HepG2 (cell line): Measurements from ENCODE around the gene TOMM6. TPM values are rescaled to one million over a fixed set of nuclear protein-coding genes. Genes with fewer than 3 reads are reported as not detected.

ENCODE experiments used
- BHLHE40 ChIP-seq: IDR thresholded peaks from 2 replicates; pipeline ENCODE4 v1.6.1; 2011; ENCODE audit warnings: low read length, improper control_type of control experiment
- FOXC1 ChIP-seq: sonication (generic); formaldehyde crosslinking; IDR thresholded peaks from 2 replicates; pipeline ENCODE4 v1.8.0; 2022; ENCODE audit warnings: mild to moderate bottlenecking, missing genetic modification reagents, borderline replicate concordance
- FOXJ3 ChIP-seq: sonication (generic); formaldehyde crosslinking; IDR thresholded peaks from 2 replicates; pipeline ENCODE4 v1.4.0; 2020; ENCODE audit warnings: missing genetic modification reagents, mild to moderate bottlenecking, borderline replicate concordance
- FOXM1 ChIP-seq: sonication (generic); formaldehyde crosslinking; IDR thresholded peaks from 2 replicates; pipeline ENCODE4 v1.5.0; 2020; ENCODE audit warnings: missing genetic modification reagents
- FOXO1 ChIP-seq: sonication (generic); formaldehyde crosslinking; IDR thresholded peaks from 2 replicates; pipeline ENCODE4 v1.4.0; 2020; ENCODE audit warnings: missing genetic modification reagents
- KDM4B ChIP-seq: sonication (generic); formaldehyde crosslinking; IDR thresholded peaks from 2 replicates; pipeline ENCODE4 v1.4.0; 2020; ENCODE audit warnings: missing genetic modification reagents
- KLF6 ChIP-seq: IDR thresholded peaks from 2 replicates; pipeline ENCODE4 v1.8.0; 2016; ENCODE audit warnings: missing biosample characterization, missing genetic modification reagents
- MEF2D ChIP-seq: sonication (generic); formaldehyde crosslinking; IDR thresholded peaks from 2 replicates; pipeline ENCODE4 v1.5.1; 2020; ENCODE audit warnings: mild to moderate bottlenecking, missing genetic modification reagents
- PLRG1 ChIP-seq: fragments of 450-650 bp; conservative IDR thresholded peaks from 2 replicates; pipeline ENCODE4 v1.6.1; 2016
- PRPF4 ChIP-seq: fragments of 200-400 bp; formaldehyde crosslinking; IDR thresholded peaks from 2 replicates; pipeline ENCODE4 v1.6.1; 2016; ENCODE audit warnings: low read length, low read depth; ENCODE audit not compliant: poor library complexity, severe bottlenecking
- REXO4 ChIP-seq: sonication (generic); formaldehyde crosslinking; IDR thresholded peaks from 2 replicates; pipeline ENCODE4 v1.8.0; 2022; ENCODE audit warnings: missing genetic modification reagents, mild to moderate bottlenecking, borderline replicate concordance
- SMAD3 ChIP-seq: sonication (generic); formaldehyde crosslinking; IDR thresholded peaks from 2 replicates; pipeline ENCODE4 v1.4.0; 2020; ENCODE audit warnings: missing genetic modification reagents
- TCF7L2 ChIP-seq: IDR thresholded peaks from 2 replicates; pipeline ENCODE4 v1.6.1; 2011; ENCODE audit warnings: mild to moderate bottlenecking, low read depth, low read length, moderate library complexity
- YY1 ChIP-seq: IDR thresholded peaks from 2 replicates; pipeline ENCODE4 v1.6.1; 2011; ENCODE audit warnings: low read length, low read depth, moderate library complexity, mild to moderate bottlenecking; ENCODE audit not compliant: insufficient read depth, insufficient replicate concordance
- ZBTB8A ChIP-seq: sonication (generic); formaldehyde crosslinking; IDR thresholded peaks from 2 replicates; pipeline ENCODE4 v1.4.0; 2020; ENCODE audit warnings: mild to moderate bottlenecking, low read depth, missing genetic modification reagents, borderline replicate concordance
- ZFP82 ChIP-seq: sonication (generic); formaldehyde crosslinking; IDR thresholded peaks from 2 replicates; pipeline ENCODE4 v1.5.1; 2020; ENCODE audit warnings: mild to moderate bottlenecking, missing genetic modification reagents, borderline replicate concordance
- ZKSCAN1 ChIP-seq: fragments of 150-350 bp; IDR thresholded peaks from 2 replicates; pipeline ENCODE4 v1.6.1; 2014; ENCODE audit warnings: low read length
- ZNF235 ChIP-seq: sonication (generic); formaldehyde crosslinking; IDR thresholded peaks from 2 replicates; pipeline ENCODE4 v1.8.1; 2023; ENCODE audit warnings: mild to moderate bottlenecking, missing genetic modification reagents, borderline replicate concordance
- ZNF367 ChIP-seq: sonication (generic); formaldehyde crosslinking; IDR thresholded peaks from 2 replicates; pipeline ENCODE4 v1.4.0; 2020; ENCODE audit warnings: missing genetic modification reagents, borderline replicate concordance
- ZNF549 ChIP-seq: sonication (generic); formaldehyde crosslinking; IDR thresholded peaks from 2 replicates; pipeline ENCODE4 v1.5.0; 2020; ENCODE audit warnings: missing genetic modification reagents
- polyA plus RNA-seq, 8 experiments: library from polyadenylated mRNA; depleted of rRNA in 3 of 8; stranded (reverse) in 7 of 8; unstranded in 1 of 8; fragments of >200 nt; fragmentation: Illumina TruSeq in 4 of 8; extraction: Trizol in 4 of 8; gene quantifications; 2 replicates each; pipeline versions ENCODE4 v1.2.1 to v1.2.3, GENCODE V29; 2011 to 2016; ENCODE audit warnings: low read depth in 4 of 8, missing spikeins in 1 of 8, mixed read lengths in 1 of 8; ENCODE audit not compliant: insufficient read depth in 1 of 8
- total RNA-seq, 5 experiments: library from RNA; depleted of rRNA; stranded (reverse); fragments of >200 nt; fragmentation: Illumina TruSeq; extraction: Trizol; gene quantifications; 2 replicates each; pipeline ENCODE4 v1.2.3, GENCODE V29; 2016; ENCODE audit warnings: low read depth in 1 of 5
- TF ChIP-seq, protein P1 (sequence below): sonication (generic); formaldehyde crosslinking; conservative IDR thresholded peaks from 2 replicates; pipeline ENCODE4 v1.8.0; 2022; ENCODE audit warnings: mild to moderate bottlenecking, moderate library complexity, missing genetic modification reagents
- TF ChIP-seq, protein P2 (sequence below): IDR thresholded peaks from 2 replicates; pipeline ENCODE4 v1.6.1; 2016; ENCODE audit warnings: missing biosample characterization, missing genetic modification reagents, low read depth
- TF ChIP-seq, protein P3 (sequence below): sonication (generic); IDR thresholded peaks from 2 replicates; pipeline ENCODE4 v1.6.1; 2016; ENCODE audit warnings: low read depth, borderline replicate concordance
- TF ChIP-seq, protein P4 (sequence below), 2 experiments: sonication (generic) in 1 of 2; formaldehyde crosslinking in 1 of 2; IDR thresholded peaks; 2 replicates each; pipeline versions ENCODE4 v1.5.1 to v1.6.1; 2011 to 2020; ENCODE audit warnings: borderline replicate concordance in 1 of 2, low read depth in 1 of 2, low read length in 1 of 2, mild to moderate bottlenecking in 1 of 2, missing genetic modification reagents in 1 of 2, moderate library complexity in 1 of 2

Gene TOMM6
- total and polyA plus RNA-seq, 2 of the 13 experiments (the other 11 are each of a cell fraction or from before 2014, with no cell fraction given) = 320 to 321 TPM

DNA sequence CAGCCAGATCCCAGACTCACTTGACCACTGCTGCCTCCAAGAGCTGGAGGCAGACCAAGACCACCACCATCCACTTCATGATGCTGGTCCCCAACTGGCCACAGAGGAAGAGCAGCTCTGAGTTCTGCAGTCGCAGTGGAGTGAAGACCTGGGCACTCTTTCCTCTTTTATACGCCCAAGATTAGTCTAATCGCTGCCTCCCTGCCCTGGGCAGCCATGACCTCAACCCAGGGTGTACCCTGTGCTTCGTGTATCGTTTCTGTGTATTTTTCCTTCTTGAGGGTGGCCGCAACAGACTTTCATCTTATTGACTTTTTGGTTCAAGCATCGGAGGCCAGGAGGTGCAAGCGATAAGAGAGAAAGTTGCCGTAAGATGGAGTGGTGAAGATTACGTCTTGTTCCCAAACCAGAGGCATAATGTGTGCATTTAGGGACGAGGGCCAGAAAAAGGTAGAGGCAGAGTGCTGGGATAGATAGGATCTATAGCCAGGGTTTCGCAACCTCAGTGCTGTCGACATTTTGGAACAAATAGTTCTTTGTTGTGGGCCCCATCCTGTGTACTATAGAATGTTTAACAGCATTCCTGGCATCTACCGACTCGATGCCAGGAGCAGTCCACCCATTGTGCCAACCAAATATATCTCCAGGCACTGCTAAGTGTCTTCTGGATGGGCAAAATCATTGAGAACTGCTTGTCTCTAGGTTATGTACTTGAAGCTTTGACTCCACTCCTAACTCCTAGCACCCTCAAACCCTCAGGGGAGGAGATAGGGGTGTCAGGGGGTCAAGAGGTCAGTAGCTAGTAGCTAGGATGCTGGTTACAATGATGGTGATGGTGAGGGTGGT is 40.0 kb upstream of the TOMM6 start, which contains the start of gene PGC (continued):
- TF ChIP-seq, protein P1, sequence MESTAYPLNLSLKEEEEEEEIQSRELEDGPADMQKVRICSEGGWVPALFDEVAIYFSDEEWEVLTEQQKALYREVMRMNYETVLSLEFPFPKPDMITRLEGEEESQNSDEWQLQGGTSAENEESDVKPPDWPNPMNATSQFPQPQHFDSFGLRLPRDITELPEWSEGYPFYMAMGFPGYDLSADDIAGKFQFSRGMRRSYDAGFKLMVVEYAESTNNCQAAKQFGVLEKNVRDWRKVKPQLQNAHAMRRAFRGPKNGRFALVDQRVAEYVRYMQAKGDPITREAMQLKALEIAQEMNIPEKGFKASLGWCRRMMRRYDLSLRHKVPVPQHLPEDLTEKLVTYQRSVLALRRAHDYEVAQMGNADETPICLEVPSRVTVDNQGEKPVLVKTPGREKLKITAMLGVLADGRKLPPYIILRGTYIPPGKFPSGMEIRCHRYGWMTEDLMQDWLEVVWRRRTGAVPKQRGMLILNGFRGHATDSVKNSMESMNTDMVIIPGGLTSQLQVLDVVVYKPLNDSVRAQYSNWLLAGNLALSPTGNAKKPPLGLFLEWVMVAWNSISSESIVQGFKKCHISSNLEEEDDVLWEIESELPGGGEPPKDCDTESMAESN (CRISPR knock-in tag) = peak; percentile 90
- TF ChIP-seq YY1 (peak; percentile 62), ZBTB8A (no peak; the same call in 1 of the 2 replicates), ZNF549 (CRISPR knock-in tag) (no peak), KDM4B (0 out of 2 replicates have a peak, but pooled peaks have one; percentile 58), ZKSCAN1 (no peak), FOXO1 (CRISPR knock-in tag) (peak; percentile 92), FOXM1 (CRISPR knock-in tag) (no peak), PRPF4 (no peak), FOXC1 (CRISPR knock-in tag) (no peak), BHLHE40 (no peak), ZNF367 (no peak), REXO4 (CRISPR knock-in tag) (no peak), KLF6 (CRISPR knock-in tag) (no peak), ZNF235 (no peak), SMAD3 (CRISPR knock-in tag) (peak; percentile 92; the same call in 1 of the 2 replicates), MEF2D (CRISPR knock-in tag) (no peak), FOXJ3 (peak; percentile 97; the same call in 1 of the 2 replicates), PLRG1 (no peak), ZFP82 (CRISPR knock-in tag) (peak; percentile 84; the same call in 1 of the 2 replicates), TCF7L2 (peak; percentile 90)
- TF ChIP-seq, protein P2, sequence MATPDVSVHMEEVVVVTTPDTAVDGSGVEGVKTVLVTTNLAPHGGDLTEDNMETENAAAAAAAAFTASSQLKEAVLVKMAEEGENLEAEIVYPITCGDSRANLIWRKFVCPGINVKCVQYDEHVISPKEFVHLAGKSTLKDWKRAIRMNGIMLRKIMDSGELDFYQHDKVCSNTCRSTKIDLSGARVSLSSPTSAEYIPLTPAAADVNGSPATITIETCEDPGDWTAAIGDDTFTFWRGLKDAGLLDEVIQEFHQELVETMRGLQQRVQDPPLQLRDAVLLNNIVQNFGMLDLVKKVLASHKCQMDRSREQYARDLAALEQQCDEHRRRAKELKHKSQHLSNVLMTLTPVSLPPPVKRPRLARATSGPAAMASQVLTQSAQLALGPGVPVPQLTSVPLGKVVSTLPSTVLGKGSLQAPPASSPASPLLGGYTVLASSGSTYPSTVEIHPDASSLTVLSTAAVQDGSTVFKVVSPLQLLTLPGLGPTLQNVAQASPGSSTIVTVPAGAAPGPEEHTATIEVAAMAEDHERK (CRISPR knock-in tag) = no peak
- TF ChIP-seq, protein P3, sequence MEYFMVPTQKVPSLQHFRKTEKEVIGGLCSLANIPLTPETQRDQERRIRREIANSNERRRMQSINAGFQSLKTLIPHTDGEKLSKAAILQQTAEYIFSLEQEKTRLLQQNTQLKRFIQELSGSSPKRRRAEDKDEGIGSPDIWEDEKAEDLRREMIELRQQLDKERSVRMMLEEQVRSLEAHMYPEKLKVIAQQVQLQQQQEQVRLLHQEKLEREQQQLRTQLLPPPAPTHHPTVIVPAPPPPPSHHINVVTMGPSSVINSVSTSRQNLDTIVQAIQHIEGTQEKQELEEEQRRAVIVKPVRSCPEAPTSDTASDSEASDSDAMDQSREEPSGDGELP = no peak; the same call in 1 of the 2 replicates
- TF ChIP-seq, protein P4, sequence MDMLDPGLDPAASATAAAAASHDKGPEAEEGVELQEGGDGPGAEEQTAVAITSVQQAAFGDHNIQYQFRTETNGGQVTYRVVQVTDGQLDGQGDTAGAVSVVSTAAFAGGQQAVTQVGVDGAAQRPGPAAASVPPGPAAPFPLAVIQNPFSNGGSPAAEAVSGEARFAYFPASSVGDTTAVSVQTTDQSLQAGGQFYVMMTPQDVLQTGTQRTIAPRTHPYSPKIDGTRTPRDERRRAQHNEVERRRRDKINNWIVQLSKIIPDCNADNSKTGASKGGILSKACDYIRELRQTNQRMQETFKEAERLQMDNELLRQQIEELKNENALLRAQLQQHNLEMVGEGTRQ (IDR thresholded peaks at IDR 0.05; ENCODE audit: low read depth, low read length) = no peak
- TF ChIP-seq, protein P4 (CRISPR knock-in tag; IDR thresholded peaks at IDR 0.05; ENCODE audit: borderline replicate concordance) = no peak
